ENCODE results near the gene LGI2. TPM values are rescaled to one million over a fixed set of nuclear protein-coding genes. Genes with fewer than 3 reads are reported as not detected.

The LGI2 gene
- total RNA-seq, 2 experiments from 2014 or later: not detected

- H3K4me3 Mint-ChIP-seq: no peak overlapping the region
- no peak overlapping the region for H3K27ac Mint-ChIP-seq
- DNase-seq: no peak
- ATAC-seq: no peak
- H3K9me3 Mint-ChIP-seq: no peaks in the 10 kb centered on the region
- peaks cover 4% of the 10 kb centered on the region for H3K27me3 Mint-ChIP-seq
- intact Hi-C loops (cut with micrococcal nuclease): no loop called here
- H3K36me3 Mint-ChIP-seq (ENCODE audit: low read depth): no peaks in the 10 kb centered on the region
- H3K4me1 Mint-ChIP-seq (ENCODE audit: low read depth): peaks cover 2% of the 10 kb centered on the region
- POLR2A ChIA-PET: no interaction called here
- CTCF ChIA-PET: interaction anchor here (2.6 kb wide), 1 partner anchor 19 kb away, joined by 9 read pairs; no protein-coding TSS in a partner anchor
- no peak for TF ChIP-seq CTCF (IDR thresholded peaks at IDR 0.05)
These were observed 31.2 kb downstream of the LGI2 start for GRCh38 chr4:24999392-25000089.

- Mint-ChIP-seq H3K27ac (no peak overlapping the region), H3K36me3 (ENCODE audit: low read depth) (no peaks in the 10 kb centered on the region), H3K27me3 (peaks cover 4% of the 10 kb centered on the region), H3K4me3 (no peak overlapping the region), H3K9me3 (peaks cover 2% of the 10 kb centered on the region), H3K4me1 (ENCODE audit: low read depth) (peaks cover 2% of the 10 kb centered on the region)
- CTCF ChIA-PET: interaction anchor here (0.9 to 1.5 kb wide), 2 partner anchors 16 to 19 kb away, joined by 3 read pairs; no protein-coding TSS in a partner anchor
- POLR2A ChIA-PET: no interaction called here
- intact Hi-C loops (cut with micrococcal nuclease): no loop called here
- no peak for DNase-seq
- ATAC-seq: no peak
- TF ChIP-seq CTCF (IDR thresholded peaks at IDR 0.05): no peak
These were observed 35.3 kb downstream of the LGI2 start for GRCh38 chr4:24995346-24995919.

GRCh38 chr4:24993551-24994080 is 37.1 kb downstream of the LGI2 start:
- CTCF ChIA-PET: interaction anchor here (1.4 to 2.1 kb wide), 2 partner anchors 13 to 319 kb away, joined by 3 to 8 read pairs; no protein-coding TSS in a partner anchor
- POLR2A ChIA-PET: no interaction called here
- Mint-ChIP-seq H3K4me1 (ENCODE audit: low read depth) (no peaks in the 10 kb centered on the region), H3K27me3 (no peaks in the 10 kb centered on the region), H3K4me3 (no peak overlapping the region), H3K9me3 (peaks cover 2% of the 10 kb centered on the region), H3K36me3 (ENCODE audit: low read depth) (no peaks in the 10 kb centered on the region), H3K27ac (no peak overlapping the region)
- ATAC-seq: no peak
- intact Hi-C loops (cut with micrococcal nuclease): no loop called here
- no peak for TF ChIP-seq CTCF (IDR thresholded peaks at IDR 0.05)
- no peak for DNase-seq

- no peak overlapping the region for H3K27ac Mint-ChIP-seq
- no peak overlapping the region for H3K4me3 Mint-ChIP-seq
- H3K9me3 Mint-ChIP-seq: peaks cover 2% of the 10 kb centered on the region
- H3K27me3 Mint-ChIP-seq: no peaks in the 10 kb centered on the region
- intact Hi-C loops (cut with micrococcal nuclease): no loop called here
- POLR2A ChIA-PET: interaction anchor here (0.6 kb wide), 1 partner anchor 67 kb away, joined by 7 read pairs; no protein-coding TSS in a partner anchor
- ATAC-seq: no peak
- CTCF ChIA-PET: interaction anchor here (1.0 to 2.1 kb wide), 2 partner anchors 12 to 45 kb away, joined by 5 to 8 read pairs; no protein-coding TSS in a partner anchor
- DNase-seq: no peak
- H3K36me3 Mint-ChIP-seq (ENCODE audit: low read depth): no peaks in the 10 kb centered on the region
- H3K4me1 Mint-ChIP-seq (ENCODE audit: low read depth): no peaks in the 10 kb centered on the region
- TF ChIP-seq CTCF (IDR thresholded peaks at IDR 0.05): no peak
These were observed 37.8 kb downstream of the LGI2 start for GRCh38 chr4:24992968-24993367.

- Mint-ChIP-seq H3K27ac (no peak overlapping the region), H3K4me1 (ENCODE audit: low read depth) (no peaks in the 10 kb centered on the region), H3K36me3 (ENCODE audit: low read depth) (no peaks in the 10 kb centered on the region), H3K4me3 (no peak overlapping the region), H3K9me3 (peaks cover 2% of the 10 kb centered on the region), H3K27me3 (no peaks in the 10 kb centered on the region)
- ChIA-PET CTCF (interaction anchor here (1.7 kb wide), 1 partner anchor 11 kb away, joined by 7 read pairs; no protein-coding TSS in a partner anchor), POLR2A (no interaction called here)
- TF ChIP-seq CTCF (IDR thresholded peaks at IDR 0.05): no peak
- intact Hi-C loops (cut with micrococcal nuclease): no loop called here
- DNase-seq (no peak), ATAC-seq (no peak)
These were observed 39.7 kb downstream of the LGI2 start for GRCh38 chr4:24991015-24991414.
